GM20000 (cell line): ENCODE results near the gene PELI2.
A peak's percentile ranks its signal among the peaks of the same experiment; 100 is the strongest.

Experiments
- DNase-seq: peaks from one replicate; pipeline ENCODE4 v3.0.0; 2012; ENCODE audit warnings: low spot score
- CTCF ChIP-seq: IDR thresholded peaks from 2 replicates; pipeline ENCODE4 v1.5.1; 2012; ENCODE audit warnings: mild to moderate bottlenecking, control low read depth; ENCODE audit errors: extremely low read depth, missing control alignments

PELI2 gene

DNA sequence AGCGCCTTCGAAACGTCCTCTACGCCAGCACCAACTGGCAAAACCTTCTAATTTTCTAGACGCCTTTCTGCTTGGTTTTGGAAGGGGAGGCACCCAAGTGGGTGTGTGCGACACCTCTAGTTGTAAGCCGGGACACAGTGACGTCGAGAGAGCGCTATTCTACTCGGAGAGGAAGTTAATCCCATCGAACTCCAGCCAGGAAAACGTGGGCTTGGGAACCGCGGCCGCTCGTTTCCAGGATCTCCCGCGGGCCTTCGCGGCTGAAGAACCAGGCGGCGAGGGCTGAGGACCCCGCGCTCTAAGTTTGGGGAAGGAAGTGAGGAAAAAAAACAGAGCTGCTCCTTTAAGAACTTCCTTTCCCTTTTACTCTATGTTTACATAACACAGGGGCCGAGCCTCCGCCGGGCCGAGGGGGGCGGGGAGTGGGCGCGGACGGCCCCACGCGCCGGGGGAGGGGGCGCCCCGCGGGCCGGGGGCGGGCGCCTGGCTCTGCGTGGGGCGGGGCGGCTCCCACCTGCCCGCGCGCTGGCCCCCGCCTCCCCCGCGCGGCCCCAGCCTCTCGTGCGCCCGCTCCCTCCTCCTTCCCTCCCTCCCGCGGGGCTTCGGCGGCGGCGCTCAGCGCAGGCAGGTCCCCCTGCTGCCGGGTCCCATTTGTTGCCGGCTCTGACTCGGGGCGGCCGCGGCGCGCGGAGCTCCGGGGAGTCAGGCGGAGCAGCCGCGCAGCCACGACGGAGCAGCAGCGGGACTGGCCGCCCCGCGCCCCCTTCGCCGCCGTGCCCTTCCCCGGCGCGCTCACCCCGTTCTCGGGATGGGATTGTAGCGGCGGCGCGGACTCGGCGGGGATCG, at the start of gene PELI2:
Gene PELI2 (plus strand): TSS at position 647 of the 846 bp plus-strand sequence. CDS start 250 bp downstream, outside the sequence.
- no peak for TF ChIP-seq CTCF
- DNase-seq = peak; percentile 82

DNA sequence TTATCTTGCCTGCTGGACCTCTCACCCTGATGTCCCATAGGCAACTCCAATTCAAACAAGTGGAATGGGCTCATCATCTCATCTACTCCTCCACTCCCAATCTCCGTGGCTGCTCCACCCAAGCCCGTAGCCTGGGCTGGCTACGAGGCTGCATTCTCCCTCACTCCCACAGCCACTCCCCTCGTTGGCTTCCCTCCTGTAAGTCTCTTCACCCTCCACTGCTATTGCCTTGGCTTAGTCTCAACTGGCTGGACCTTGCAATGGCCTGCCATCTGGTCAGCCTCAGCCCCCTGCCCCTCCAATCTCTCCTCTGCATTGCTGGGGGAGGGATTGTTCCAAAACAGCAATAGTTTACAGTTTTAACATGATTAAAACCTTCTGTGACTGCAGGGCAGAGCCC, 44.4 kb upstream of the PELI2 start:
- no peak for DNase-seq
- no peak for TF ChIP-seq CTCF

GRCh38 chr14:56075301-56075700, 42.9 kb upstream of the PELI2 start:
- DNase-seq = no peak
- no peak for TF ChIP-seq CTCF

- no peak for TF ChIP-seq CTCF
- DNase-seq = no peak
Measured at GRCh38 chr14:56081139-56081538, 37.1 kb upstream of the PELI2 start.

GRCh38 chr14:56082880-56083279, 35.3 kb upstream of the PELI2 start:
- TF ChIP-seq CTCF = no peak

GRCh38 chr14:56085471-56085870, 32.7 kb upstream of the PELI2 start:
- no peak for DNase-seq
- TF ChIP-seq CTCF = no peak

More at GRCh38 chr14:56082880-56083279, 35.3 kb upstream of the PELI2 start:
- no peak for DNase-seq

DNA sequence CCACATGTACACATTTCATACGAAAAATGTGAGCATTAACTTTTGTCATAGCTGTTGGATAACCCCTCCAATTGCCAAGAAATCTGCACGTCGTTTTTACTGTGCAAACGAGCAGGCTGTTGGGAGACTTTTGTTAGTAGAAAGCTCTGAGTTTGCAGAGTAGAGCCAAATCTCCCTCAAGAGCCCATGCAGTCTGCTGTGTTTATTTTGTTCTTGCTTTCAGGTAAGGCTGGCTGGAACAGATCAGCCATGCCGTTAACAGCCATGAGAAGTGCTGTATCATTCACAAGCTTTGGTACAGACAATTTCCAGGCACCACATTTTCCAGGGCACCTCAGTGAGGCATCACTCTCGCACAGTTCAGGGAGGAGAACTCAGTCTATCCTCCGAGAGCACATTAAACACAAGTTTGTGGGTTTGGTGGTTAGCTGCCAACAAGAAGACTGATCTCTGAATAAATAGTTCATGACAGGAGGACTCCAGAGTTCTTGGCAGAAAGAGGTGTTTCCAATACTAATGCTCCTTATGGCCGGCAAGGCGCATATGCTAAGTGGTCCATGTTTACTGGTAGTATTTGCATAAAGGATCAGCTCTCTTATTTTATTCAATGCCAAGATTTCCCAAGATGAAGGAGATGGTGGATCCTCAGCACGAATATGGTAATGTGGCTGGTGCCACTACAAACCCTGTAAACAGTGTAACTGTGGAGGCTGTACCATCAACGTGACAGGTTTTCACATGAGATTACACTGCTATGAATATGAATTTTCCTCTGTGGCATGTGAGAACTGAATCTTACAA, 30.3 kb upstream of the PELI2 start:
- DNase-seq = no peak
- no peak for TF ChIP-seq CTCF
